GM23338 (cell line): ENCODE data around the gene CACNB4. TPM values are rescaled to one million over a fixed set of nuclear protein-coding genes. Genes with fewer than 3 reads are reported as not detected.
"Not testable (repeated sequence)": the region's sequence is repeated elsewhere in the genome, so short reads cannot be mapped to it uniquely, and the experiment has no call there.

Experiments used
- ATAC-seq: fragments of 200-7000 bp; cut with Tn5 transposase; 3 replicates; pipeline ENCODE4 v1.9.1; 2020
- DNase-seq: peaks from one replicate; pipeline ENCODE4 v3.0.0-alpha.2; 2015; ENCODE audit warnings: low spot score
- H2AFZ ChIP-seq: fragments of 200-600 bp; sonication (generic); 2 replicates; pipeline ENCODE4 v1.8.0; 2016; ENCODE audit warnings: antibody characterized with exemption, mild to moderate bottlenecking, moderate library complexity
- H3F3A ChIP-seq: fragments of 200-600 bp; sonication (generic); replicated peaks from 2 replicates; pipeline ENCODE4 v1.8.0; 2017; ENCODE audit warnings: antibody characterized with exemption, mixed run types, low read depth
- H3K27ac ChIP-seq: fragments of 200-600 bp; sonication (generic); 2 replicates; pipeline ENCODE4 v1.6.1; 2016; ENCODE audit warnings: low read depth
- H3K27me3 ChIP-seq: fragments of 200-600 bp; sonication (generic); 2 replicates; pipeline ENCODE4 v1.8.0; 2016; ENCODE audit warnings: mild to moderate bottlenecking, mixed run types, moderate library complexity; ENCODE audit not compliant: insufficient read depth
- H3K36me3 ChIP-seq: fragments of 200-600 bp; sonication (generic); 2 replicates; pipeline ENCODE4 v1.8.0; 2016; ENCODE audit warnings: mild to moderate bottlenecking; ENCODE audit not compliant: insufficient read depth
- H3K4me1 ChIP-seq: fragments of 200-600 bp; sonication (generic); 2 replicates; pipeline ENCODE4 v1.8.0; 2016; ENCODE audit warnings: mild to moderate bottlenecking, moderate library complexity; ENCODE audit not compliant: insufficient read depth
- H3K4me2 ChIP-seq: fragments of 200-600 bp; sonication (generic); 2 replicates; pipeline ENCODE4 v1.7.1; 2017; ENCODE audit warnings: mixed run types
- H3K4me3 ChIP-seq: fragments of 200-600 bp; sonication (generic); 2 replicates; pipeline ENCODE4 v1.6.1; 2016; ENCODE audit warnings: mixed run types
- H3K79me2 ChIP-seq: fragments of 200-600 bp; sonication (generic); replicated peaks from 2 replicates; pipeline ENCODE4 v1.8.0; 2017; ENCODE audit warnings: mild to moderate bottlenecking; ENCODE audit not compliant: insufficient read depth
- H3K9me2 ChIP-seq: fragments of 200-600 bp; sonication (generic); 2 replicates; pipeline ENCODE4 v1.8.0; 2017; ENCODE audit not compliant: insufficient read depth
- H4K20me1 ChIP-seq: fragments of 200-600 bp; sonication (generic); replicated peaks from 2 replicates; pipeline ENCODE4 v1.8.0; 2017; ENCODE audit warnings: mild to moderate bottlenecking; ENCODE audit not compliant: insufficient read depth
- H3K27ac Mint-ChIP-seq: 2 replicates; pipeline ENCODE4 v1.8.0; 2020; ENCODE audit warnings: inconsistent platforms, mild to moderate bottlenecking, moderate library complexity, mixed read lengths
- H3K27me3 Mint-ChIP-seq: 3 replicates; pipeline ENCODE4 v1.8.0; 2022; ENCODE audit warnings: low read depth, mild to moderate bottlenecking, moderate library complexity, mixed read lengths, inconsistent platforms; ENCODE audit not compliant: insufficient read depth, poor library complexity
- H3K36me3 Mint-ChIP-seq: 3 replicates; pipeline ENCODE4 v1.8.0; 2021; ENCODE audit warnings: low read depth, mild to moderate bottlenecking, inconsistent platforms, moderate library complexity, mixed read lengths
- H3K4me1 Mint-ChIP-seq: 3 replicates; pipeline ENCODE4 v1.8.0; 2020; ENCODE audit warnings: mild to moderate bottlenecking, inconsistent platforms, mixed read lengths
- H3K4me3 Mint-ChIP-seq: 3 replicates; pipeline ENCODE4 v1.8.0; 2021; ENCODE audit warnings: moderate library complexity, mild to moderate bottlenecking, inconsistent platforms, mixed read lengths
- H3K9me3 Mint-ChIP-seq: 3 replicates; pipeline ENCODE4 v1.8.0; 2020; ENCODE audit warnings: moderate library complexity, mild to moderate bottlenecking, inconsistent platforms, mixed read lengths
- CREB1 ChIP-seq: fragments of 250-450 bp; sonication (Bioruptor Pico); IDR thresholded peaks from 2 replicates; pipeline ENCODE4 v1.5.0; 2020; ENCODE audit warnings: low read depth, mild to moderate bottlenecking, moderate library complexity
- NANOG ChIP-seq: IDR thresholded peaks from 2 replicates; pipeline ENCODE4 v1.6.1; 2016; ENCODE audit warnings: antibody characterized with exemption, borderline replicate concordance
- STAT1 ChIP-seq: IDR thresholded peaks from one replicate; pipeline ENCODE4 v1.6.1; 2016; ENCODE audit warnings: antibody characterized with exemption; ENCODE audit not compliant: unreplicated experiment
- ZNF331 ChIP-seq: fragments of 250-450 bp; sonication (Bioruptor Pico); IDR thresholded peaks from 2 replicates; pipeline ENCODE4 v1.5.0; 2020; ENCODE audit warnings: low read depth, mild to moderate bottlenecking, moderate library complexity
- polyA plus RNA-seq: library from polyadenylated mRNA; unstranded; fragments of >200 nt; fragmentation: Nextera tagmentation; extraction: Ambion mirVana; gene quantifications from 2 replicates; pipeline ENCODE4 v1.2.1, GENCODE V29; 2016
- total RNA-seq: library from RNA; depleted of rRNA; stranded (reverse); fragments of >200 nt; shearing (Covaris generic); gene quantifications from 2 replicates; pipeline ENCODE4 v1.2.3, GENCODE V29; 2014
- TF ChIP-seq, protein P1 (sequence below): fragments of 250-450 bp; sonication (Bioruptor Pico); IDR thresholded peaks from 2 replicates; pipeline ENCODE4 v1.5.0; 2020; ENCODE audit warnings: mild to moderate bottlenecking, moderate library complexity
- TF ChIP-seq, protein P2 (sequence below): IDR thresholded peaks from 2 replicates; pipeline ENCODE4 v1.6.1; 2016; ENCODE audit warnings: antibody characterized with exemption

The CACNB4 gene
- total and polyA plus RNA-seq, 2 experiments from 2014 or later = 4.0 to 9.8 TPM

DNA sequence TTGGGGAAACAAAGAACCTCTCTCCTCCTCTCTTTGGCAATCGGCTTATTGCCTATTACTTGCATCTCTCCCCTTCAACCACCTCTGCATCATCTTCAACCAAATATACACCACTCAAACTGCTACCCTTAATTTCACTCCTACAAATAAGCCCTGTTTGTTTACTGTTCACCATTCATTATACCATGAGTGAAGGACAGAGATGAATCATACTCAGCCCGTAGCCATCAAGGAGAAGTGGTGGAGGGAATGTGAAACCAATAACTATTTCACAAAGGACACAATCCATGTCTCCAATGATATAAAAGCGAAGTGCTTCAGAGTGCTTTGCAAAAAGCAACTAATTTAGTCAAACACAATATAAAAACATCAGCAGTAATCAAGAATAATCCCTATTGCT is 76.8 kb downstream of the CACNB4 start (continued):
- TF ChIP-seq, protein P1, sequence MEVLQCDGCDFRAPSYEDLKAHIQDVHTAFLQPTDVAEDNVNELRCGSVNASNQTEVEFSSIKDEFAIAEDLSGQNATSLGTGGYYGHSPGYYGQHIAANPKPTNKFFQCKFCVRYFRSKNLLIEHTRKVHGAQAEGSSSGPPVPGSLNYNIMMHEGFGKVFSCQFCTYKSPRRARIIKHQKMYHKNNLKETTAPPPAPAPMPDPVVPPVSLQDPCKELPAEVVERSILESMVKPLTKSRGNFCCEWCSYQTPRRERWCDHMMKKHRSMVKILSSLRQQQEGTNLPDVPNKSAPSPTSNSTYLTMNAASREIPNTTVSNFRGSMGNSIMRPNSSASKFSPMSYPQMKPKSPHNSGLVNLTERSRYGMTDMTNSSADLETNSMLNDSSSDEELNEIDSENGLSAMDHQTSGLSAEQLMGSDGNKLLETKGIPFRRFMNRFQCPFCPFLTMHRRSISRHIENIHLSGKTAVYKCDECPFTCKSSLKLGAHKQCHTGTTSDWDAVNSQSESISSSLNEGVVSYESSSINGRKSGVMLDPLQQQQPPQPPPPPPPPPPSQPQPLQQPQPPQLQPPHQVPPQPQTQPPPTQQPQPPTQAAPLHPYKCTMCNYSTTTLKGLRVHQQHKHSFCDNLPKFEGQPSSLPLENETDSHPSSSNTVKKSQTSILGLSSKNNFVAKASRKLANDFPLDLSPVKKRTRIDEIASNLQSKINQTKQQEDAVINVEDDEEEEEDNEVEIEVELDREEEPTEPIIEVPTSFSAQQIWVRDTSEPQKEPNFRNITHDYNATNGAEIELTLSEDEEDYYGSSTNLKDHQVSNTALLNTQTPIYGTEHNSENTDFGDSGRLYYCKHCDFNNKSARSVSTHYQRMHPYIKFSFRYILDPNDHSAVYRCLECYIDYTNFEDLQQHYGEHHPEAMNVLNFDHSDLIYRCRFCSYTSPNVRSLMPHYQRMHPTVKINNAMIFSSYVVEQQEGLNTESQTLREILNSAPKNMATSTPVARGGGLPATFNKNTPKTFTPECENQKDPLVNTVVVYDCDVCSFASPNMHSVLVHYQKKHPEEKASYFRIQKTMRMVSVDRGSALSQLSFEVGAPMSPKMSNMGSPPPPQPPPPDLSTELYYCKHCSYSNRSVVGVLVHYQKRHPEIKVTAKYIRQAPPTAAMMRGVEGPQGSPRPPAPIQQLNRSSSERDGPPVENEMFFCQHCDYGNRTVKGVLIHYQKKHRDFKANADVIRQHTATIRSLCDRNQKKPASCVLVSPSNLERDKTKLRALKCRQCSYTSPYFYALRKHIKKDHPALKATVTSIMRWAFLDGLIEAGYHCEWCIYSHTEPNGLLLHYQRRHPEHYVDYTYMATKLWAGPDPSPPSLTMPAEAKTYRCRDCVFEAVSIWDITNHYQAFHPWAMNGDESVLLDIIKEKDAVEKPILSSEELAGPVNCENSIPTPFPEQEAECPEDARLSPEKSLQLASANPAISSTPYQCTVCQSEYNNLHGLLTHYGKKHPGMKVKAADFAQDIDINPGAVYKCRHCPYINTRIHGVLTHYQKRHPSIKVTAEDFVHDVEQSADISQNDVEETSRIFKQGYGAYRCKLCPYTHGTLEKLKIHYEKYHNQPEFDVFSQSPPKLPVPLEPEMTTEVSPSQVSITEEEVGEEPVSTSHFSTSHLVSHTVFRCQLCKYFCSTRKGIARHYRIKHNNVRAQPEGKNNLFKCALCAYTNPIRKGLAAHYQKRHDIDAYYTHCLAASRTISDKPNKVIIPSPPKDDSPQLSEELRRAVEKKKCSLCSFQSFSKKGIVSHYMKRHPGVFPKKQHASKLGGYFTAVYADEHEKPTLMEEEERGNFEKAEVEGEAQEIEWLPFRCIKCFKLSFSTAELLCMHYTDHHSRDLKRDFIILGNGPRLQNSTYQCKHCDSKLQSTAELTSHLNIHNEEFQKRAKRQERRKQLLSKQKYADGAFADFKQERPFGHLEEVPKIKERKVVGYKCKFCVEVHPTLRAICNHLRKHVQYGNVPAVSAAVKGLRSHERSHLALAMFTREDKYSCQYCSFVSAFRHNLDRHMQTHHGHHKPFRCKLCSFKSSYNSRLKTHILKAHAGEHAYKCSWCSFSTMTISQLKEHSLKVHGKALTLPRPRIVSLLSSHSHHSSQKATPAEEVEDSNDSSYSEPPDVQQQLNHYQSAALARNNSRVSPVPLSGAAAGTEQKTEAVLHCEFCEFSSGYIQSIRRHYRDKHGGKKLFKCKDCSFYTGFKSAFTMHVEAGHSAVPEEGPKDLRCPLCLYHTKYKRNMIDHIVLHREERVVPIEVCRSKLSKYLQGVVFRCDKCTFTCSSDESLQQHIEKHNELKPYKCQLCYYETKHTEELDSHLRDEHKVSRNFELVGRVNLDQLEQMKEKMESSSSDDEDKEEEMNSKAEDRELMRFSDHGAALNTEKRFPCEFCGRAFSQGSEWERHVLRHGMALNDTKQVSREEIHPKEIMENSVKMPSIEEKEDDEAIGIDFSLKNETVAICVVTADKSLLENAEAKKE = no peak
- TF ChIP-seq, protein P2, sequence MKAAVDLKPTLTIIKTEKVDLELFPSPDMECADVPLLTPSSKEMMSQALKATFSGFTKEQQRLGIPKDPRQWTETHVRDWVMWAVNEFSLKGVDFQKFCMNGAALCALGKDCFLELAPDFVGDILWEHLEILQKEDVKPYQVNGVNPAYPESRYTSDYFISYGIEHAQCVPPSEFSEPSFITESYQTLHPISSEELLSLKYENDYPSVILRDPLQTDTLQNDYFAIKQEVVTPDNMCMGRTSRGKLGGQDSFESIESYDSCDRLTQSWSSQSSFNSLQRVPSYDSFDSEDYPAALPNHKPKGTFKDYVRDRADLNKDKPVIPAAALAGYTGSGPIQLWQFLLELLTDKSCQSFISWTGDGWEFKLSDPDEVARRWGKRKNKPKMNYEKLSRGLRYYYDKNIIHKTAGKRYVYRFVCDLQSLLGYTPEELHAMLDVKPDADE = no peak
- TF ChIP-seq ZNF331 (CRISPR knock-in tag) = no peak
- no peak for TF ChIP-seq NANOG
- TF ChIP-seq STAT1 = no peak
- TF ChIP-seq CREB1 (CRISPR knock-in tag) = no peak

DNA sequence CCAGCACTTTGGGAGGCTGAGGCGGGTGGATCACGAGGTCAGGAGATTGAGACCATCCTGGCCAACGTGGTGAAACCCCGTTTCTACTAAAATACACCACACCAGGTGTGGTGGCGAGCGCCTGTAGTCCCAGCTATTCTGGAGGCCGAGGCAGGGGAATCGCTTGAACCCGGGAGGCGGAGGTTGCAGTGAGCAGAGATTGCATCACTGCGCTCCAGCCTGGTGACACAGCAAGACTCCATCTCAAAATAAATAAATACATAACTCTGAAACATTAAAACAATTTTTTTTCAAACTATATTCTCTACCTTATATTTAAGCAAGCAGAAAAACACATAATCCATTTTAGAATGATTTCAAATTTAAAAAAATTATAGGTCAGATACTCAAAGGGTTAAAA is 77.8 kb downstream of the CACNB4 start:
- not testable (repeated sequence) for H3K4me2 ChIP-seq, DNase-seq, H3K27me3 ChIP-seq, H3K4me3 ChIP-seq, H3K27me3 Mint-ChIP-seq, H3K4me1 ChIP-seq, H2AFZ ChIP-seq, H3K9me2 ChIP-seq, H3K27ac Mint-ChIP-seq, H3K36me3 Mint-ChIP-seq, ATAC-seq, H4K20me1 ChIP-seq, H3K27ac ChIP-seq, H3K36me3 ChIP-seq, H3K79me2 ChIP-seq, H3K9me3 Mint-ChIP-seq, H3K4me1 Mint-ChIP-seq, H3F3A ChIP-seq, H3K4me3 Mint-ChIP-seq
